ENCODE measurements around the gene RASSF8. TPM values are rescaled to one million over a fixed set of nuclear protein-coding genes. Genes with fewer than 3 reads are reported as not detected.

Gene RASSF8
- total RNA-seq, 2 donors from 2014 or later, result 1.3 to 12.8 TPM

DNA sequence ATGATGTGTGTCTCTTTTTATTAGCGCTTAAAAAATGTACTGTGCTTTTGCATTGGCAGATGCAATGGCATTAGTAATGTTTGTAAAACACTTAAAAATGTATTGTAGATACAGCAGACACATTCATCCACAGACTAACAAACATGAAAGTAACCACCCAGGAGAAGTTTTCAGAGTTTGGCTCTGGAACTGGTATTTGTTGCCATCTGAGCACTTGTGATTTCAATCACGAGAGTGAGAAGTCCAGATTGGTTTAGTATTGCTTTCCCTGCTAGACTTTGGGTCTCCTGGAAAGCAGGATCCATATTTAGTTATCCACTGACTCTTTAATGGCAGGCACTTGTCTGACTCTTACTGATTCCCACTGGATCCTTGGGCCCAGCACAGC lies 13.2 kb downstream of the RASSF8 start:
- no peak overlapping the region for H3K4me3 Mint-ChIP-seq
- no peaks in the 10 kb centered on the region for H3K9me3 Mint-ChIP-seq
- DNase-seq, result no peak
- peaks cover 22% of the 10 kb centered on the region for H3K27me3 Mint-ChIP-seq (ENCODE audit: low read depth)
- no peaks in the 10 kb centered on the region for H3K36me3 Mint-ChIP-seq (ENCODE audit: insufficient read depth in 2 of 2)
- H3K27ac Mint-ChIP-seq, result no peak overlapping the region
- H3K4me1 Mint-ChIP-seq (ENCODE audit: low read depth), result no peaks in the 10 kb centered on the region
- no peak for ATAC-seq (replicated peaks in 1 of 2)

DNA sequence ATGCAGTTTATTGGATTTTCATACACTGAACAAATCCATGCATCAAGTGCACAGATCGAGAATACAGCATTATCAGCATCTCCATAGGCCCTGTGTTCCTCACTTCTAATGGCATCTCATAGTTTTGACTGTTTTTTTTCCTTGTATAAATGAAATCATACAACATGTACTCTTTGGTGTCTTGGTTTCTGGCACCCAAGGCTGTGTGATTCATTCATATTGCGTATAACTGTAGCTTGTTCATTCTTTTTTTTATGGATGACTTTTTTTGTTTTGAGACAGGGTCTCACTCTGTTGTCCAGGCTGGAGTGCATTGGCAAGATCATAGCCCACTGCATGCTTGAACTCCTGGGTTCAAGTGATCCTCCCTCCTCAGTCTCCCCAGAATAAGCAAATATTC lies 14.3 kb downstream of the RASSF8 start:
- H3K27me3 Mint-ChIP-seq (ENCODE audit: low read depth), result peaks cover 22% of the 10 kb centered on the region
- H3K9me3 Mint-ChIP-seq, result no peaks in the 10 kb centered on the region
- no peaks in the 10 kb centered on the region for H3K36me3 Mint-ChIP-seq (ENCODE audit: insufficient read depth in 2 of 2)
- no peak overlapping the region for H3K27ac Mint-ChIP-seq
- no peak overlapping the region for H3K4me3 Mint-ChIP-seq
- no peaks in the 10 kb centered on the region for H3K4me1 Mint-ChIP-seq (ENCODE audit: low read depth)
- DNase-seq (no peak), ATAC-seq (replicated peaks in 1 of 2) (no peak)

DNA sequence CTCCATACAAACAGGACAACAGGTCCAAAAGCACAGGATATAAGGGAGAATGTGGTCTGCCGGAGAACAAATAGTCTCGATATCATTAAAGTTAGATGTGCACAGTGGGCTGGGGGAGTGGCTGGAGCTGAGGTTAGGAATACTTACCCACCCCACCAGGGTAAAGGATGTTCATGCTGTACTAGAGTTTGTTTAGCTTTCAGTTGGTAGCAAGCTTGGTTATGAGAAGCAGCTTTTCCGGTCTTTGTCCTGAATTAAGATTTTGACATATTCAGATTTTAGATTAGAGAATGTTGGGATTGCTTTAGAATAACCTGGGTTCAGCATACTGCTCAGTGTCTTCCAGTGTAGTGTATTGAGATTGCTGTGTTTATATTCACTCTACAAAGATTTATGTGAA lies 16.7 kb downstream of the RASSF8 start:
- no peak overlapping the region for H3K4me3 Mint-ChIP-seq
- H3K27ac Mint-ChIP-seq, result no peak overlapping the region
- H3K36me3 Mint-ChIP-seq (ENCODE audit: insufficient read depth in 2 of 2), result no peaks in the 10 kb centered on the region
- ATAC-seq (replicated peaks in 1 of 2), result no peak
- DNase-seq, result no peak
- no peaks in the 10 kb centered on the region for H3K4me1 Mint-ChIP-seq (ENCODE audit: low read depth)
- H3K9me3 Mint-ChIP-seq, result no peaks in the 10 kb centered on the region
- H3K27me3 Mint-ChIP-seq (ENCODE audit: low read depth), result peaks cover 18% of the 10 kb centered on the region

DNA sequence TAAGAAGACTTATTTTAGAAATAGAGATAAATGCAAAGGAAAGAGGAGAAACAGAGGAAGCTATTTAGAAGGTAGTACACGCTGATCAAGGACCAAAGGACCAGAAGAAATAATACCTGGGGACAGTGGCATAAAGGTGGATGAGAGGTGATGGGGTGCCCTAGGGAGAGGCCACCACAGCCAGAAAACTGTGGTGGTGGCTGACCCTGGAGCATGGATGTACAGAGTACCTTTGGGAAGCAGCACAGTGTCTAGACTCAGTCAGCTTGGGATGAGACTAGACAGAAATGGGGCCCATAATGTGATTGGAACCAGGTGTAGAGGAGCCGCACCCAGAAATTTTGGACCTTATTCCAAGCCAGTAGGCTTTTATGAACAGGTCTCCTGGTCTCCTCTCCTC lies 17.2 kb downstream of the RASSF8 start:
- DNase-seq (no peak), ATAC-seq (replicated peaks in 1 of 2) (no peak)
- Mint-ChIP-seq H3K4me3 (no peak overlapping the region), H3K27me3 (ENCODE audit: low read depth) (peaks cover 13% of the 10 kb centered on the region), H3K9me3 (no peaks in the 10 kb centered on the region), H3K36me3 (ENCODE audit: insufficient read depth in 2 of 2) (no peaks in the 10 kb centered on the region), H3K27ac (no peak overlapping the region), H3K4me1 (ENCODE audit: low read depth) (no peaks in the 10 kb centered on the region)

DNA sequence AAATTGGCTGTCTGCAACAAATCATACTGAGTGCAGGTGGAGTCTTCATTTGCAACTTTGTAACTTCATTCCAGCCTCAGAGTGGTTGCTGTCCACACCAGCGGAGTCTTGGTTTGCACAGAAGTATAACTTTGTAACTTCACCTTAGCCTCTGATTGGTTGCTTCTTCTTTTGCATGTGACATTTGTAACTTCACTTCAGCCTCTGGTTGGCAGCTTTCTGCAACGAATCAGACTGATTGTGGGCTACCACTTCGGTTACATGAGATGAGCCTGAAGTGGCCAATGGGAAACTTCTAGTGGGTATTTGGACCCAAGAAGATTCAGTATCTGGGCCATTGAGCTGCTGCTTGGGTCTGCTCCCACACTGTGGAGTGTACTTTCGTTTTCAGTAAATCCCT lies 17.8 kb downstream of the RASSF8 start:
- ATAC-seq (replicated peaks in 1 of 2), result no peak
- peaks cover 9% of the 10 kb centered on the region for H3K27me3 Mint-ChIP-seq (ENCODE audit: low read depth)

DNA sequence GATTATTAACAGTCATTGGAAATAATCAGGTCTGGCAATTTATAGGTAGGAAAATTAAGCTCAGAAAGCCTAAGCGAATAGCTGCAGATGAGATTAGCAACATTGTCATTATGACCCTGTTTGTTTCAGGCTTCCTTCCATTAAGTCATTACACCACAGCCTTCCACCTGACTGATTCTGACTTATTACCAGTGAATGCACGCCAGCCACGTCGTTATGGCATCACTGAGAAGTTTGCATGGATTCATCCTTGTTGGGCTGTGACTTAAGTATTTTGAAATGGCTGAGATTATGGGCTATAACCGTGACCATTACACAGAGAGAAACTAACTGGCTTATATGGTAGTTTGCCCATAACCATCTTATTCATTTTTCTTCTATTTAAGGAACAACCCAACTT lies 18.6 kb downstream of the RASSF8 start:
- H3K4me3 Mint-ChIP-seq, result no peak overlapping the region
- DNase-seq, result no peak
- no peaks in the 10 kb centered on the region for H3K4me1 Mint-ChIP-seq (ENCODE audit: low read depth)
- ATAC-seq (replicated peaks in 1 of 2), result no peak
- peaks cover 9% of the 10 kb centered on the region for H3K27me3 Mint-ChIP-seq (ENCODE audit: low read depth)
- H3K36me3 Mint-ChIP-seq (ENCODE audit: insufficient read depth in 2 of 2), result no peaks in the 10 kb centered on the region
- H3K27ac Mint-ChIP-seq, result no peak overlapping the region
- no peaks in the 10 kb centered on the region for H3K9me3 Mint-ChIP-seq

More for the DNA sequence above, 17.8 kb downstream of the RASSF8 start:
- no peaks in the 10 kb centered on the region for H3K9me3 Mint-ChIP-seq
- H3K4me3 Mint-ChIP-seq, result no peak overlapping the region
- H3K36me3 Mint-ChIP-seq (ENCODE audit: insufficient read depth in 2 of 2), result no peaks in the 10 kb centered on the region
- no peaks in the 10 kb centered on the region for H3K4me1 Mint-ChIP-seq (ENCODE audit: low read depth)
- H3K27ac Mint-ChIP-seq, result no peak overlapping the region
- no peak for DNase-seq

DNA sequence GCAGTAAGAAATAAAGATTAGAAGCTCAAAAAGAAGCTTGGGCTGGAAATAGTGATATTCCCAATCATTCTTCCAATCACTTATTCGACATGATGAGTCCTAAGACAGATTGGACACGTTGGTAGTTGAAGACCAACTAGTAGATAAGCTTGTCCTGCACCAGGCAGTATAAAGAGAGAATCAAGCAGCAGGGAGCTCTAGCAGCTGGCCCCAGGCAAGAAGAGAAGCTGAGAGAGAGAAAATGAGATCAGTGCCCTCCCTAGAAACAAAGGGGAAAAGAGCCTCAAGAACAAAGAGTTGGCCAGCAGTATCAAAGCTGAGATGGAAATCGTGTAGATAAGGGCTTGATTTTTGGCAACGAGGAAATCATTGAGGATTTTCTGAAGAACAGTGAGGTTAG lies 20.6 kb downstream of the RASSF8 start:
- Mint-ChIP-seq H3K4me3 (no peak overlapping the region), H3K36me3 (ENCODE audit: insufficient read depth in 2 of 2) (no peaks in the 10 kb centered on the region), H3K9me3 (no peaks in the 10 kb centered on the region), H3K27me3 (ENCODE audit: low read depth) (peaks cover 9% of the 10 kb centered on the region), H3K27ac (no peak overlapping the region), H3K4me1 (ENCODE audit: low read depth) (peaks cover 4% of the 10 kb centered on the region)
- DNase-seq (no peak), ATAC-seq (replicated peaks in 1 of 2) (no peak)

DNA sequence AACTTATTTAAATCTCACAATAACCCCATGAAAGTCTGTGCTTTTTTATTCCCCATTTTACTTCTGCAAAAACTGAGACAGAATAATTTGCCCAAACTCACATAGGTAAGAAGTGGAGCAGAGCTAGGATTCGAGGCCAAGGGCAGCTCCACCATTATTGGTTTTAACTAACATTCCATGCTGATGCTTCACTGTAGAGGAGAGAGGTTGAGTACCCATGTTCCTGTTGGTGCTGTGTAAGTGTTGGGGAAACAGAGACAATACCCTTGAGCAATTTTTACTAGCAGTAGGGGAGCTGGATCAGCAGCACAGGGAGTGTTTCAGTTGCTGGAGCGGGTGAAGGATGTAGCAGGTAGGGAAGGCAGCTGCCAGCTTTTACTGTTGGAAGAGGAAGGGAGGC lies 21.1 kb downstream of the RASSF8 start:
- no peak for DNase-seq
- Mint-ChIP-seq H3K4me1 (ENCODE audit: low read depth) (peaks cover 4% of the 10 kb centered on the region), H3K4me3 (no peak overlapping the region), H3K27me3 (ENCODE audit: low read depth) (peaks cover 9% of the 10 kb centered on the region), H3K27ac (no peak overlapping the region), H3K36me3 (ENCODE audit: insufficient read depth in 2 of 2) (no peaks in the 10 kb centered on the region), H3K9me3 (no peaks in the 10 kb centered on the region)
- ATAC-seq (replicated peaks in 1 of 2), result no peak

DNA sequence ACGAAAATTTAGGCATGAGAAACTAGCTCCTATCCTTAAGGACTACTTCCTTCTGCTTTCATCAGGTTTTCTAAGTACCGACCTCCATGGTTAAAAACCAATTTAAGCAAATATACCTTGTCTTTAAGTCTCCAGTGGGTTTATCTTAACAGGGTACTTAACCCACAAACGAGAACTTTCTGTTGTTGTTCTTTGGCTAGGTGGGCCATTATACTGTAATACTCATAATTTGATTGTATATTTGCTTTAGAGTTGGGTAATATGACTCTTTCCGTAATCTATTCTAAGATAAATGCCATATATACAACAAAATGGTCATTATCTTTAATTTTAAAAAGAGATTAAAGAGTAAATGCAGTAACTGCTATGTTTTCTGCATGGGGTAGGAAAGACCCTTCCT lies 21.6 kb downstream of the RASSF8 start:
- no peak for DNase-seq
- Mint-ChIP-seq H3K36me3 (ENCODE audit: insufficient read depth in 2 of 2) (no peaks in the 10 kb centered on the region), H3K9me3 (no peaks in the 10 kb centered on the region), H3K4me1 (ENCODE audit: low read depth) (peaks cover 4% of the 10 kb centered on the region), H3K27ac (no peak overlapping the region), H3K27me3 (ENCODE audit: low read depth) (peaks cover 4% of the 10 kb centered on the region), H3K4me3 (no peak overlapping the region)
- no peak for ATAC-seq (replicated peaks in 1 of 2)

DNA sequence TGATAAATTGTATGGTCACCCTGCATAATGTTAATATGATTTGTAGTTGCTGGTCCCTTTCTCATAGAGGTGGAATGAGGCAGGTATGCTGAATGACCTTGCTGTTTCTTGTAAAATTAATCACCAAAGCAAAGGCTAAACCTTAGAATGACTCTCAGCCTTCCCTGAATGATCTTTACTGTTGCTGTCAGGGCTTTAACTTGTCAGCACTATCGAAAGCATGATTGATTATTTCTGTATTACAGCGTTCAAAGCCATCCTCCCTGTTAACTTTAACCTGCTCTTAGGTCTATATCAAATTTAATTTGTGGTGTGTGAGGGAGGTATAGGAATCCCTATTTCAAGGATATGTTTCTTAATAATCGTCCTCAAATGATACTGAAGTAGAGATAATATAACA lies 23.1 kb downstream of the RASSF8 start:
- Mint-ChIP-seq H3K4me3 (no peak overlapping the region), H3K9me3 (no peaks in the 10 kb centered on the region), H3K4me1 (ENCODE audit: low read depth) (peaks cover 4% of the 10 kb centered on the region), H3K27me3 (ENCODE audit: low read depth) (no peaks in the 10 kb centered on the region), H3K27ac (no peak overlapping the region), H3K36me3 (ENCODE audit: insufficient read depth in 2 of 2) (no peaks in the 10 kb centered on the region)
- DNase-seq (no peak), ATAC-seq (replicated peaks in 1 of 2) (no peak)

DNA sequence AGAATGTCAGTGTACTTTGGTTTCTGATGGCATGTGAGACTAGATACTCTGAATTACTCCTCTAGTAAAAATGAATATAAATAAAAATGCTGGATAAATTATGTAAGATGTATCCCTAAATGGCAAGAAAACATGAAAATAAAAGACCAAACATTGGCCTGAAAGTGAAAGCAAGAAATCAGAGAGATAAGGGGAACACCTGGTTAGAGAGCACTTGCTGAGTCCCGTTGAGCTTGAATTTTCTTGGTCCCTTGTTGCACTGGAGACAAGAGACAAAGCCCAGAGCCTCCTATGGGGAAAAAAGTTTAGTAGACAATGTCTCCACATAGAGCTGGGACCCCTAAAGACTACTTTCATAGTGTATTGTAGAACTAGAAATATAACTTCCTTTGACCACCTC lies 23.9 kb downstream of the RASSF8 start:
- Mint-ChIP-seq H3K36me3 (ENCODE audit: insufficient read depth in 2 of 2) (no peaks in the 10 kb centered on the region), H3K9me3 (no peaks in the 10 kb centered on the region), H3K4me1 (ENCODE audit: low read depth) (peaks cover 4% of the 10 kb centered on the region), H3K27ac (no peak overlapping the region), H3K27me3 (ENCODE audit: low read depth) (no peaks in the 10 kb centered on the region), H3K4me3 (no peak overlapping the region)
- DNase-seq (no peak), ATAC-seq (replicated peaks in 1 of 2) (no peak)

DNA sequence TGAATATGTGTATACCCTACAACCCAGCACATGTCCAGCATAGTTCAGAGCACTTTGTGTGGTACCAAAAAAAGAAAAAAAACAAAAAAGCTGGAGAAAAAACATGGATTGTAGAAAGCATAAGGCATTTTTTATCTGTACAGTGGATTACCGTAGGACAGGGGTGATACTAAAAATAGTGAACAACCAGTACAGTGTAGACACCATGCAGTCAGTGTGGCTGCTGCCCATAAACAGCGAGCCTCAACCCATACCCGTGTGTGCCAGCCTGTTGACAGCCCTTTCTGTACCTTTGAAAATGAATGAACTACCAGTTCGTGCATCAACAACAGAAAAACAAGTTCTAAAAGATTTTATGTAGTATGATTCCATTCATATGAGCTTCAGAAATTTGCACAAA lies 25.1 kb downstream of the RASSF8 start:
- DNase-seq (no peak), ATAC-seq (replicated peaks in 1 of 2) (no peak)
- Mint-ChIP-seq H3K4me1 (ENCODE audit: low read depth) (peaks cover 4% of the 10 kb centered on the region), H3K36me3 (ENCODE audit: insufficient read depth in 2 of 2) (no peaks in the 10 kb centered on the region), H3K27me3 (ENCODE audit: low read depth) (no peaks in the 10 kb centered on the region), H3K27ac (no peak overlapping the region), H3K4me3 (no peak overlapping the region), H3K9me3 (no peaks in the 10 kb centered on the region)

DNA sequence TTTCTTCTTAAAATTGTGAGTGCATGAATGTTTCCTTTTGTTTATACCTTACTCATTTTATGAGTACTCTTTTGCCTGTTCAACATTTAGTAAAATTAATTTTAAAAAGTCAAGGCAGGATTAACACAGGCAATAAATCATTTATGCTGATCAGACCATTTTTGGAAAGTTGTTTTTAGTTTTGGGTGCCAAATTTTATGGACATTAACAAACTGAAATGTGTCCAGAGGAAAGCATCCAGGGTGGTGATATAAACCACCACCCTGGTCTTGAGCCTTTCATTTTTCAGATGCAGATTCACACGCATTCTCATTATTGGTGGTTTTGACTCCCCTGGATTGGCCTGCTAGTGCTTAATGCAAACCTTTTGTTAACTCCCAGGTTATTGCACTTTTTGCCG lies 26.3 kb downstream of the RASSF8 start:
- Mint-ChIP-seq H3K27me3 (ENCODE audit: low read depth) (no peaks in the 10 kb centered on the region), H3K27ac (no peak overlapping the region), H3K4me1 (ENCODE audit: low read depth) (peaks cover 4% of the 10 kb centered on the region), H3K9me3 (no peaks in the 10 kb centered on the region), H3K36me3 (ENCODE audit: insufficient read depth in 2 of 2) (no peaks in the 10 kb centered on the region), H3K4me3 (no peak overlapping the region)
- DNase-seq (no peak), ATAC-seq (replicated peaks in 1 of 2) (no peak)

DNA sequence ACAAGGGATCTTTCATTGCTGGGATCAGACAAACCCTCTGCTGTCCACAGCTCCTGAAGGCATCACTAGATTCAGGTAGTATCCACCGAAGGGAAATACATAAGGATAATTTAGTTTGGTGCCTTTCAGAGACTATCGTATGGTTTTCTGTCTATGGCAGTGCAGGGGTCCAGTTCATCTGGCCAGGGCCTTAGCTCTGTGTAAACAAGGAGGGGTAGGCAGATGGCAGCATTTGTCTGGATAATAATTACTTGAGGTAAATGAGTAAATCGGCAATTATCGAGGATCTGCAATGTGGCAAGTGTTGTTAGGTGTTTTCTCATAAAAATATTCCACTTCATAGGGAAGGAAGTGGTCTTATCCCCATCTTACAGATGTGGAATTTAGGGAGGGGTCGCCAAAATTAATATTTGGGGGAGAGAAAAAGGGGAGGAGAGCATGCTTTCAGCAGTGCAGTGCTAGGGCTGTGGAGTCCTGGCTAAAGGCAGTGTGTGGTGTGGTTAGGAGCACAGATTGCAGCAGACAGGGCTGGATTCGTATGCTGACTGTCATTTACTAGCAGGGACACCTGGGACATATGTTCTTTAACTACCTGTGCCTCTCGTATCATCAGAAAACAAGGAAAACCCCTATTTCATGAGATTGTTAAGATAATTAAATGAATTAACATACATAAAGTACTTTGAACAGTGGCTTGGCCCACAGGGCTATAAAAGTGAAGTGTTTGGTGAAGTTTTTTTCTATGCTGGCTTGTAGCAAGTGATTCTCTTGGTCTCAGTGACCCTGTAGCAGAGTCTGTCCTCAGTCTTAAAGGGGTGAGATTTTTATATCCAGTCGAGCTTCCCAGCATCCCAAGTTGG lies 27.1 kb downstream of the RASSF8 start:
- Mint-ChIP-seq H3K36me3 (ENCODE audit: insufficient read depth in 2 of 2) (no peaks in the 10 kb centered on the region), H3K4me1 (ENCODE audit: low read depth) (peaks cover 4% of the 10 kb centered on the region), H3K27ac (no peak overlapping the region), H3K27me3 (ENCODE audit: low read depth) (no peaks in the 10 kb centered on the region), H3K9me3 (no peaks in the 10 kb centered on the region), H3K4me3 (no peak overlapping the region)
- ATAC-seq (replicated peaks in 1 of 2), result no peak
- DNase-seq, result no peak

Data from activated T-cell treated with anti-CD3 and anti-CD28 coated beads, Interleukin-2, amount 50 U/mL, for 72 hours (primary cell).